Natural killer cell (primary cell): ENCODE results near the gene OLIG3. TPM values are rescaled to one million over a fixed set of nuclear protein-coding genes. Genes with fewer than 3 reads are reported as not detected.

ENCODE experiments used
- ATAC-seq, 3 donors: fragments of 150-1000 bp in 2 of 3; fragments of 200-7000 bp in 1 of 3; cut with Tn5 transposase; 1 replicate in 1 of 3; 2 replicates in 2 of 3; pipeline ENCODE4 v1.10.0; 2021; ENCODE audit warnings: mild to moderate bottlenecking in 2 of 3, moderate library complexity in 2 of 3
- DNase-seq, 2 donors: peaks; one replicate each; pipeline versions ENCODE4 v3.0.0 to v3.0.0-alpha.2; 2013 to 2021; ENCODE audit warnings: mixed read lengths in 1 of 2
- H3K27ac ChIP-seq: one replicate; pipeline ENCODE4 v1.5.1; 2013; ENCODE audit warnings: mild to moderate bottlenecking, low read length
- H3K27me3 ChIP-seq: one replicate; pipeline ENCODE4 v1.6.1; 2013; ENCODE audit warnings: low read length; ENCODE audit not compliant: control insufficient read depth, insufficient read depth
- H3K36me3 ChIP-seq: one replicate; pipeline ENCODE4 v1.6.1; 2013; ENCODE audit warnings: low read length; ENCODE audit not compliant: control insufficient read depth, insufficient read depth
- H3K4me1 ChIP-seq: one replicate; pipeline ENCODE4 v1.6.1; 2013; ENCODE audit warnings: low read length; ENCODE audit not compliant: control insufficient read depth, insufficient read depth
- H3K4me3 ChIP-seq: one replicate; pipeline ENCODE4 v1.5.1; 2013; ENCODE audit warnings: low read length
- H3K9me3 ChIP-seq: one replicate; pipeline ENCODE4 v1.6.1; 2013; ENCODE audit warnings: low read length; ENCODE audit not compliant: control insufficient read depth, insufficient read depth
- H3K27ac Mint-ChIP-seq, 2 donors: one replicate each; pipeline ENCODE4 v1.8.0; 2022; ENCODE audit warnings: mild to moderate bottlenecking in 2 of 2, mixed read lengths in 2 of 2, moderate library complexity in 1 of 2
- H3K27me3 Mint-ChIP-seq, 2 donors: one replicate each; pipeline ENCODE4 v1.8.0; 2022; ENCODE audit warnings: low read depth in 2 of 2, mixed read lengths in 2 of 2
- H3K36me3 Mint-ChIP-seq: one replicate; pipeline ENCODE4 v1.8.0; 2022; ENCODE audit warnings: mixed read lengths
- H3K4me1 Mint-ChIP-seq, 2 donors: one replicate each; pipeline ENCODE4 v1.8.0; 2022; ENCODE audit warnings: mixed read lengths in 2 of 2
- H3K4me3 Mint-ChIP-seq: one replicate; pipeline ENCODE4 v1.8.0; 2022; ENCODE audit warnings: mild to moderate bottlenecking, moderate library complexity, mixed read lengths
- H3K9me3 Mint-ChIP-seq, 2 donors: one replicate each; pipeline ENCODE4 v1.8.0; 2022; ENCODE audit warnings: mixed read lengths in 2 of 2
- WGBS: methylation state at CpG from one replicate; pipeline ENCODE4 v1.1.7; 2013; ENCODE audit warnings: missing lambda C conversion rate; ENCODE audit not compliant: insufficient coverage; 5-methylcytosine and 5-hydroxymethylcytosine counted together
- intact Hi-C: fragments of 100-400 bp; cut with micrococcal nuclease; formaldehyde crosslinking; loops from one replicate; pipeline ENCODE4 v1.14.2; 2022
- total RNA-seq, 4 donors: library from RNA; stranded (reverse); fragments of 120-200 nt in 1 of 4; gene quantifications; one replicate each; pipeline versions ENCODE4 v1.2.3 to v1.2.4, GENCODE V29; 2013 to 2022
- TF ChIP-seq, protein P1 (sequence below): fragments of 200-600 bp; IDR thresholded peaks from one replicate; pipeline ENCODE4 v1.8.0; 2022; ENCODE audit warnings: antibody characterized with exemption

The OLIG3 gene
- total RNA-seq, 3 donors from 2014 or later (not counting 1 experiment from before 2014, with no cell fraction given) = not detected

DNA sequence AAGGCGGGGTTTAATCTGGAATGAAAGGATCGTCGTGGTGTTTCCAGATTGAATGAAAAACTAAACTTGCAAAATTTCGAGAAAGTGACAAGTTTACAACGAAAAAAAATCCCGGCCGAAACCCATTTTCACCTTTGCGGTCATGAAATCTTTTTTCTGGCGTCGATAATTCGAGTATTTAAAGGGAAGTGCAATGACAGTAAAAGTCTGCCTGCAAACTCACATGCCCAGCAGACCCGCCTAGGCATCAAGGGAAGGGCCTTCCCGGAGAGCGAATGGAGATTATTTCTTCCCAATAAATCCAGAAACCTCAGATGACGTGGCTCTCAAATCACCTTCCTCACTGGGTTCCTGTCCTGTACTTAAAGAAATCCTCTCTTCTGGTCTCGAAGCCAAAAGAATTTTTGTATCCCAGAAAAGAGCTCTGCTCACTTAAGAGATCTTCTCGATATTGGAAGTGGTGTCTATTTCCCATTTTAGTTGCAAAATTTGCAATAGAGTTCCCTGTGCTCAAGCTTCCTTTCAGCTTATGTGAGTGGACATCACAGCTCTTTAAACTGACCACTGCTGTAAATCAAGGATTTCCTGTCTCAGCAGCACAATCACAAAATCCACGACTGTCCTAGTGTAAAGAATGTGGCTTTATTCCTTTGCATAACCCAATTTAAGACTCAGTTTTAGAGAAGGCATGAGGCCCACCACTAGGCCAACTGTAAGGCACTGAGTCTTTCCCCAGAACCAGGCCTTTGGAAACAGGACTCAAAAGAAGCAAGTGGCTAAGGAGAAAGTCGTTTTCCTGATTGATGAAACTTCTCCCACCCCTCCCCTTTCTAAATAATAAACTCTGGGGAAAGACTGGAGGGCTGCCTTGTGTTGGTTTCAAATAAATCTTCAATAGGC is 3.9 kb downstream of the OLIG3 start:
- H3K27ac Mint-ChIP-seq = no peak overlapping the region
- 21% methylated on average over 18 of the region's 19 CpGs for whole genome bisulfite sequencing
- no peak for DNase-seq

DNA sequence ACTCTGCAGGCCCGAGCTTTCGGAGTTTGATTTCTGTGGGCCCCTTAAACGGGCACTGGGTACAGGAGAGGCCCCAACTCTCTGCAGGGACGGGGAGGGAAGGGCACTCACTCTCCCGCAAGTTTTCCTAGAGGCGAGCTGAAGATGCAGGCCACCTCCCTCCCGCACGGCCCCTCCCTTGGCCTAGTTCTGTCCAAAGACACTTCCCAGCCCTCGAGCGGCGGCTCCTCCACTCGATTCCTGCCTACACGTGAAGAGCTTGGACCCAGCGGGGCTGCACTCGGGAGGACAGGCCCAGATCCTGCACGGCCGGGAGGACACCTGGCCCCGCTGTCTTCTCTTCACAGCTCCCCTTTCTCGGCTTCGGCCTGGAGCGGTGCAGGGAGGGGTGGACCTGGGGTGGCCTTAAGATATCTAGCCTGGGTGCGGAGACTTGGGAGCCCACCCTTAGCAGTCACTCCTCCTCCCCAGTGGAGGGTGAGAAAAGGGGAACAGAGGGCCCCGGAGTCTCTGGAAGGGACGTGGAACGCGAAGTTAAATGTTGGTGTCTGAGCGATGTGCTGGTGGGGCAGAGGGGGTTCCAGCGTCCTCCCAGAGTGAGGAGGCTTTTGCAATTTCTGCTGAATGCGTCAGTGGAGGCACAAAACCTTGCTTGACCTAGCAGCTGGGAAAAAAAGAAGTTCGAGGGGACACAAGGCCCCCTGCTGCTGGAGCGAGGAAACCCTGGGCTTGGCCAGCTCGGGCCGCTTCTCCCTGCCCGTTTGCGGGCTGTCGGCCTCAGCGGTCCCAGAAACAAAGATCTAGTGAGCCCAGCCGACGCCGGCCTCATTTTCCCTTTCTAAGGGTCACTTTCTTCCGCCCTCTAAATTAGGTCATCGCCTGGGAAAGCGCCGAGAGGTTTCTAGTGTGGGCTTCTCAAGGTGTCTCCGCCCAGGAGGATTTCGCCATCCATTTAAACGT is 4.9 kb downstream of the OLIG3 start:
- Histone ChIP-seq H3K36me3 (no peaks in the 10 kb centered on the region), H3K4me1 (peaks cover 39% of the 10 kb centered on the region), H3K27ac (no peak overlapping the region), H3K27me3 (peaks cover 89% of the 10 kb centered on the region), H3K4me3 (no peak overlapping the region), H3K9me3 (peaks cover 5% of the 10 kb centered on the region)
- H3K4me3 Mint-ChIP-seq = peak overlapping the region; percentile 21
- no peaks in the 10 kb centered on the region for H3K36me3 Mint-ChIP-seq
- intact Hi-C loops = no loop called here
- H3K4me1 Mint-ChIP-seq = peaks cover 22 to 41% of the 10 kb centered on the region in 2 donors
- DNase-seq = peak in 1 of 2 donors; percentile 11
- 13% methylated on average over 45 of the region's 47 CpGs for WGBS
- TF ChIP-seq, protein P1, sequence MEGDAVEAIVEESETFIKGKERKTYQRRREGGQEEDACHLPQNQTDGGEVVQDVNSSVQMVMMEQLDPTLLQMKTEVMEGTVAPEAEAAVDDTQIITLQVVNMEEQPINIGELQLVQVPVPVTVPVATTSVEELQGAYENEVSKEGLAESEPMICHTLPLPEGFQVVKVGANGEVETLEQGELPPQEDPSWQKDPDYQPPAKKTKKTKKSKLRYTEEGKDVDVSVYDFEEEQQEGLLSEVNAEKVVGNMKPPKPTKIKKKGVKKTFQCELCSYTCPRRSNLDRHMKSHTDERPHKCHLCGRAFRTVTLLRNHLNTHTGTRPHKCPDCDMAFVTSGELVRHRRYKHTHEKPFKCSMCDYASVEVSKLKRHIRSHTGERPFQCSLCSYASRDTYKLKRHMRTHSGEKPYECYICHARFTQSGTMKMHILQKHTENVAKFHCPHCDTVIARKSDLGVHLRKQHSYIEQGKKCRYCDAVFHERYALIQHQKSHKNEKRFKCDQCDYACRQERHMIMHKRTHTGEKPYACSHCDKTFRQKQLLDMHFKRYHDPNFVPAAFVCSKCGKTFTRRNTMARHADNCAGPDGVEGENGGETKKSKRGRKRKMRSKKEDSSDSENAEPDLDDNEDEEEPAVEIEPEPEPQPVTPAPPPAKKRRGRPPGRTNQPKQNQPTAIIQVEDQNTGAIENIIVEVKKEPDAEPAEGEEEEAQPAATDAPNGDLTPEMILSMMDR = no peak
- no peaks in the 10 kb centered on the region for H3K9me3 Mint-ChIP-seq
- ATAC-seq = no peak
- no peak overlapping the region for H3K27ac Mint-ChIP-seq
- peaks cover 73 to 78% of the 10 kb centered on the region in 2 donors for H3K27me3 Mint-ChIP-seq

More for the DNA sequence above, 3.9 kb downstream of the OLIG3 start:
- intact Hi-C loops = no loop called here
- peak overlapping the region; percentile 37 for H3K4me3 Mint-ChIP-seq
- peaks cover 80 to 83% of the 10 kb centered on the region in 2 donors for H3K27me3 Mint-ChIP-seq
- Histone ChIP-seq H3K4me1 (peaks cover 47% of the 10 kb centered on the region), H3K9me3 (peaks cover 8% of the 10 kb centered on the region), H3K27me3 (peaks cover 95% of the 10 kb centered on the region), H3K4me3 (no peak overlapping the region), H3K36me3 (no peaks in the 10 kb centered on the region), H3K27ac (no peak overlapping the region)
- no peak for ATAC-seq
- no peaks in the 10 kb centered on the region for H3K36me3 Mint-ChIP-seq
- H3K9me3 Mint-ChIP-seq = no peaks in the 10 kb centered on the region
- TF ChIP-seq, protein P1 = no peak
- H3K4me1 Mint-ChIP-seq = peaks cover 29 to 50% of the 10 kb centered on the region in 2 donors

DNA sequence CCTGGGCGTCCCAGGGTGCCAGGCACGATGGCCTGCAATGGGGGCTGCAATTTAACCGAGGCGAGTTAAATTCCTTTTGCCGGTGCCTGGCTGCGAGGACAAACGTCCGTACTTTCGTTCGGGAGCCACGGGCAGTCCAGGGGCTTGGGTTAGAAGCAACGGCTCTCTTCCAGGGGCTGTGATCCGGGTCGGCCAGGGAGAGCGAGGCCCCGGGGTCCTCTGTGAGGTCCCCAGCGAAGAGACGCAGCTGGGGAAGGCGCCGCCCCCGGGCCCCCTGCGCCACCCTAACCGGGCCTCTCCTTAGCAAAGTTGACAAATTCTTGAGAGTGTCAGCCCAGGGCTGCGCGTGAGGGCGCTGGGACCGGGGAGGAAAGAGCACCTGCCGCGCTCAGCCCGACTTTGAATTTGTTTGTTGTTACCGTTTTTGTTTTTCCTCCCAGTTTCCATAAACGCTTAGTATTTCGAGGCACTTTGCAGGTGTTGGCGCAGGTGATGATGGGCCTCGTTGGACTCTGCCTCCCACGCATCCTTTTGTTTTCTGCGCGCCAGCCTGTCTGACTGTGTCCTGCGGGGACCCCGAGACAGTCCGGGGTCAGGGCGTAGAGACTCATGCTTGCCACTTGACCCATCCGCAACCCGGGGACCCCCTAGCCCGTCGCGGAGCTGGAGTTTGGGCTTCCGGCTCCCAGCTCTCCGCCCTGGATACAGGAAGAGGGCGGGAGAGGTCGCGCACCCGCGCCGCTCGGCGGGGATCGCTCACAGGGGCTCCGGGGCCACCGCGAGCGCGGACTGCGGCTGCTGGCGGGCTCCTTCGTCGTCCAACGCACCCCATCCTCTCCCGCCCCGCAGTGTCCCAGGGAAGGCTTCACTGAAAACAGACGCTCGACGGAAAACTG is 5.8 kb downstream of the OLIG3 start:
- 5% methylated on average over 73 of the region's 73 CpGs for WGBS
- peaks cover 84% of the 10 kb centered on the region for H3K27me3 ChIP-seq
- no peak overlapping the region for H3K27ac ChIP-seq
- peaks cover 29% of the 10 kb centered on the region for H3K4me1 ChIP-seq
- DNase-seq (peak in 1 of 2 donors; percentile 50), ATAC-seq (peak in 1 of 3 donors; percentile 33)
- intact Hi-C loops = no loop called here
- Mint-ChIP-seq H3K27me3 (peaks cover 74 to 79% of the 10 kb centered on the region in 2 donors), H3K27ac (no peak overlapping the region), H3K4me1 (peaks cover 15 to 31% of the 10 kb centered on the region in 2 donors), H3K36me3 (no peaks in the 10 kb centered on the region), H3K4me3 (no peak overlapping the region), H3K9me3 (no peaks in the 10 kb centered on the region)
- TF ChIP-seq, protein P1 = no peak
- no peaks in the 10 kb centered on the region for H3K36me3 ChIP-seq
- H3K9me3 ChIP-seq = no peaks in the 10 kb centered on the region
- H3K4me3 ChIP-seq = no peak overlapping the region
